HFF-Myc (cell line): ENCODE results near the gene MRPL19.

Experiments used
- DNase-seq: peaks from one replicate; pipeline ENCODE4 v3.0.0-alpha.2; 2011; ENCODE audit warnings: low read depth; ENCODE audit errors: extremely low read depth
- H3K4me3 ChIP-seq: replicated peaks from 2 replicates; pipeline ENCODE4 v1.5.1; 2011; ENCODE audit warnings: low read depth, mild to moderate bottlenecking, control low read depth, low read length
- CTCF ChIP-seq: IDR thresholded peaks from 2 replicates; pipeline ENCODE4 v1.5.1; 2012; ENCODE audit warnings: mild to moderate bottlenecking, low read depth, low read length, control low read depth; ENCODE audit errors: missing control alignments

MRPL19 gene

GRCh38 chr2:75603477-75603876, 43.1 kb upstream of the MRPL19 start:
- no peak for DNase-seq
- no peak for TF ChIP-seq CTCF
- no peak overlapping the region for H3K4me3 ChIP-seq

GRCh38 chr2:75604484-75604883, 42.1 kb upstream of the MRPL19 start:
- no peak for DNase-seq
- TF ChIP-seq CTCF = no peak
- no peak overlapping the region for H3K4me3 ChIP-seq

- DNase-seq = peak; percentile 91
- no peak overlapping the region for H3K4me3 ChIP-seq
- TF ChIP-seq CTCF = peak; percentile 46
These were observed 40.6 kb upstream of the MRPL19 start for GRCh38 chr2:75605770-75606529.

- DNase-seq = no peak
- TF ChIP-seq CTCF = no peak
- no peak overlapping the region for H3K4me3 ChIP-seq
These were observed 39.7 kb upstream of the MRPL19 start for GRCh38 chr2:75606761-75607399.

GRCh38 chr2:75607400-75607798, 39.2 kb upstream of the MRPL19 start:
- no peak for TF ChIP-seq CTCF
- no peak for DNase-seq
- H3K4me3 ChIP-seq = no peak overlapping the region

GRCh38 chr2:75607988-75608683, 38.4 kb upstream of the MRPL19 start:
- no peak for TF ChIP-seq CTCF
- no peak overlapping the region for H3K4me3 ChIP-seq
- no peak for DNase-seq
